GM12878 (cell line): ENCODE results near the gene LCLAT1. TPM values are rescaled to one million over a fixed set of nuclear protein-coding genes. Genes with fewer than 3 reads are reported as not detected.

ENCODE experiments used
- ATAC-seq: fragments of 200-7000 bp; cut with Tn5 transposase; 3 replicates; pipeline ENCODE4 v1.9.1; 2020; ENCODE audit warnings: mild to moderate bottlenecking, moderate library complexity
- BruUV-seq: library from RNA; stranded (reverse); fragments of 400-500 nt; replicated peaks from 2 replicates; lab custom pipeline; 2021; lab: Mats Ljungman, UMichigan
- CTCF ChIA-PET: fragments of 300-600 bp; sonication (Branson Sonifier 250); formaldehyde crosslinking; extraction: SDS; loops from one replicate; lab custom pipeline; 2021; ENCODE audit warnings: inconsistent platforms; lab: Yijun Ruan, JAX
- POLR2A ChIA-PET: fragments of 350-600 bp; formaldehyde crosslinking; extraction: SDS; loops from one replicate; lab custom pipeline; 2021; ENCODE audit warnings: inconsistent platforms; lab: Charles Lee
- RAD21 ChIA-PET: fragments of 300-600 bp; sonication (Branson Sonifier 250); formaldehyde crosslinking; loops from one replicate; lab custom pipeline; 2023; ENCODE audit warnings: antibody characterized with exemption; ENCODE audit not compliant: unreplicated experiment; lab: Charles Lee
- SMC1A ChIA-PET: fragments of 300-600 bp; sonication (Branson Sonifier 250); formaldehyde crosslinking; loops from one replicate; lab custom pipeline; 2023; ENCODE audit not compliant: unreplicated experiment, uncharacterized antibody; lab: Charles Lee
- DNase-seq: peaks from one replicate; pipeline ENCODE4 v3.0.0-alpha.2; 2011; ENCODE audit warnings: low read depth, low spot score
- FAIRE-seq: peaks from 3 replicates; lab custom pipeline; 2011; peaks lifted over from hg19 to GRCh38; lab: Jason Lieb, UNC
- H2AFZ ChIP-seq: 2 replicates; pipeline ENCODE4 v1.6.0; 2011; ENCODE audit warnings: low read depth, low read length, control low read depth; ENCODE audit not compliant: control insufficient read depth
- H3K27ac ChIP-seq: 2 replicates; pipeline ENCODE4 v1.5.1; 2011; ENCODE audit warnings: control low read depth; ENCODE audit not compliant: control insufficient read depth, insufficient read depth
- H3K27me3 ChIP-seq, 2 experiments: replicated peaks in 1 of 2; 2 replicates each; pipeline versions ENCODE4 v1.6.0 to v1.6.1; 2011; ENCODE audit warnings: low read length in 1 of 2; ENCODE audit not compliant: control insufficient read depth in 2 of 2, insufficient read depth in 2 of 2
- H3K36me3 ChIP-seq, 2 experiments: 2 replicates each; pipeline ENCODE4 v1.5.1; 2011; ENCODE audit warnings: low read length in 1 of 2; ENCODE audit not compliant: control insufficient read depth in 2 of 2, insufficient read depth in 2 of 2
- H3K4me1 ChIP-seq: 2 replicates; pipeline ENCODE4 v1.6.1; 2011; ENCODE audit warnings: mild to moderate bottlenecking, low read length, moderate library complexity, mixed read lengths; ENCODE audit not compliant: control insufficient read depth, insufficient read depth
- H3K4me2 ChIP-seq: 2 replicates; pipeline ENCODE4 v1.6.0; 2011; ENCODE audit warnings: control low read depth; ENCODE audit not compliant: control insufficient read depth, insufficient read depth
- H3K4me3 ChIP-seq: fragments of 200-600 bp; sonication (generic); 2 replicates; pipeline ENCODE4 v1.5.1; 2016
- H3K79me2 ChIP-seq: 2 replicates; pipeline ENCODE4 v1.6.0; 2011; ENCODE audit warnings: low read length; ENCODE audit not compliant: control insufficient read depth, insufficient read depth
- H3K9ac ChIP-seq: 2 replicates; pipeline ENCODE4 v1.8.0; 2011; ENCODE audit warnings: low read length, control low read depth, mixed read lengths; ENCODE audit not compliant: control insufficient read depth, insufficient read depth
- H3K9me3 ChIP-seq: replicated peaks from 3 replicates; pipeline ENCODE4 v1.5.1; 2011; ENCODE audit warnings: mild to moderate bottlenecking, low read length; ENCODE audit not compliant: control insufficient read depth, insufficient read depth
- H4K20me1 ChIP-seq: 2 replicates; pipeline ENCODE4 v1.6.0; 2011; ENCODE audit not compliant: control insufficient read depth, insufficient read depth
- BCL11A ChIP-seq: IDR thresholded peaks from 2 replicates; pipeline ENCODE4 v1.6.1; 2011; ENCODE audit warnings: low read depth, low read length
- BCL3 ChIP-seq: IDR thresholded peaks from 2 replicates; pipeline ENCODE4 v1.6.1; 2011; ENCODE audit warnings: borderline replicate concordance, low read depth, mild to moderate bottlenecking, moderate library complexity, low read length; ENCODE audit not compliant: insufficient read depth, poor library complexity, severe bottlenecking
- BRCA1 ChIP-seq: IDR thresholded peaks from 2 replicates; pipeline ENCODE4 v1.6.1; 2011; ENCODE audit warnings: low read depth, low read length, improper control_type of control experiment
- CEBPB ChIP-seq, 2 experiments: fragments of 150-350 bp in 1 of 2; IDR thresholded peaks; 2 replicates each; pipeline ENCODE4 v1.6.1; 2012 to 2014; ENCODE audit warnings: low read depth in 2 of 2, low read length in 2 of 2, borderline replicate concordance in 1 of 2, inconsistent platforms in 1 of 2
- EED ChIP-seq: sonication (generic); IDR thresholded peaks from 2 replicates; pipeline ENCODE4 v1.6.1; 2016; ENCODE audit warnings: antibody characterized with exemption, low read depth
- GATAD2B ChIP-seq: fragments of 450-650 bp; conservative IDR thresholded peaks from 2 replicates; pipeline ENCODE4 v1.6.1; 2017; ENCODE audit warnings: low read depth, mild to moderate bottlenecking, moderate library complexity
- HDAC6 ChIP-seq: fragments of 200-600 bp; sonication (generic); IDR thresholded peaks from one replicate; pipeline ENCODE4 v1.8.0; 2017; ENCODE audit warnings: antibody characterized with exemption; ENCODE audit not compliant: unreplicated experiment
- HDGF ChIP-seq: fragments of 450-650 bp; IDR thresholded peaks from 2 replicates; pipeline ENCODE4 v1.6.1; 2016; ENCODE audit warnings: antibody characterized with exemption
- NFYA ChIP-seq: IDR thresholded peaks from 2 replicates; pipeline ENCODE4 v1.6.1; 2011; ENCODE audit warnings: low read depth, mild to moderate bottlenecking, low read length, improper control_type of control experiment, borderline replicate concordance
- NFYB ChIP-seq: IDR thresholded peaks from 2 replicates; pipeline ENCODE4 v1.6.1; 2011; ENCODE audit warnings: low read depth, mild to moderate bottlenecking, low read length, improper control_type of control experiment, moderate library complexity; ENCODE audit not compliant: insufficient read depth
- PAX5 ChIP-seq: IDR thresholded peaks from 2 replicates; pipeline ENCODE4 v1.6.1; 2011; ENCODE audit warnings: low read depth, low read length, borderline replicate concordance
- PAX8 ChIP-seq: fragments of 450-650 bp; IDR thresholded peaks from 2 replicates; pipeline ENCODE4 v1.6.1; 2017; ENCODE audit warnings: mild to moderate bottlenecking, moderate library complexity
- RBBP5 ChIP-seq: fragments of 200-600 bp; sonication (generic); conservative IDR thresholded peaks from 2 replicates; pipeline ENCODE4 v1.6.1; 2016
- SREBF1 ChIP-seq: IDR thresholded peaks from 2 replicates; pipeline ENCODE4 v1.6.1; 2012; ENCODE audit warnings: mild to moderate bottlenecking, low read length
- SREBF2 ChIP-seq: IDR thresholded peaks from 2 replicates; pipeline ENCODE4 v1.6.1; 2012; ENCODE audit warnings: mild to moderate bottlenecking, low read length
- TBL1XR1 ChIP-seq: IDR thresholded peaks from 2 replicates; pipeline ENCODE4 v1.6.1; 2012; ENCODE audit warnings: low read depth, low read length, improper control_type of control experiment
- YBX1 ChIP-seq: fragments of 450-650 bp; IDR thresholded peaks from 2 replicates; pipeline ENCODE4 v1.6.1; 2016; ENCODE audit warnings: antibody characterized with exemption
- ZNF217 ChIP-seq: fragments of 450-650 bp; IDR thresholded peaks from 2 replicates; pipeline ENCODE4 v1.6.1; 2017; ENCODE audit warnings: antibody characterized with exemption, mild to moderate bottlenecking
- ZSCAN29 ChIP-seq: fragments of 450-650 bp; IDR thresholded peaks from 2 replicates; pipeline ENCODE4 v1.6.1; 2017; ENCODE audit warnings: mild to moderate bottlenecking, moderate library complexity
- WGBS: methylation state at CpG from one replicate; pipeline ENCODE4 v1.1.6; 2016; ENCODE audit warnings: low lambda C conversion rate; ENCODE audit not compliant: insufficient replicate concordance, insufficient coverage; ENCODE audit errors: missing lambda C conversion rate; 5-methylcytosine and 5-hydroxymethylcytosine counted together
- in situ Hi-C: fragments of 300-500 bp; cut with MboI; formaldehyde crosslinking; loops from 9 replicates; pipeline ENCODE4 v1.14.3; 2018; ENCODE audit warnings: mixed read lengths
- intact Hi-C: fragments of 100-400 bp; cut with micrococcal nuclease; formaldehyde crosslinking; loops from one replicate; pipeline ENCODE4 v1.14.2; 2022; ENCODE audit not compliant: unreplicated experiment
- polyA plus RNA-seq, 11 experiments: library from polyadenylated mRNA; depleted of rRNA in 4 of 11; unstranded in 6 of 11; stranded (reverse) in 5 of 11; fragments of >200 nt; fragmentation: Nextera tagmentation in 4 of 11; fragmentation: Illumina TruSeq in 1 of 11; extraction: Ambion mirVana in 4 of 11; extraction: Trizol in 1 of 11; gene quantifications; 1 replicate in 1 of 11; 2 replicates in 10 of 11; pipeline versions ENCODE4 v1.2.1 to v1.2.3, GENCODE V29; 2011 to 2016; ENCODE audit warnings: inconsistent platforms in 2 of 11, missing spikeins in 2 of 11, low read depth in 1 of 11
- total RNA-seq, 4 experiments: library from RNA; depleted of rRNA in 3 of 4; stranded (reverse); fragments of >200 nt in 3 of 4; fragmentation: Illumina TruSeq in 1 of 4; extraction: Trizol in 1 of 4; gene quantifications; 2 replicates each; pipeline versions ENCODE4 v1.2.1 to v1.2.3, GENCODE V29; 2013 to 2021
- TF ChIP-seq, protein P1 (sequence below): IDR thresholded peaks from 2 replicates; pipeline ENCODE4 v1.6.1; 2012; ENCODE audit warnings: low read length, inconsistent platforms

Gene LCLAT1
- total and polyA plus RNA-seq, 10 of the 15 experiments (the other 5 are each of a cell fraction or from before 2014, with no cell fraction given) = 8.1 to 33.0 (median 15.9) TPM

DNA sequence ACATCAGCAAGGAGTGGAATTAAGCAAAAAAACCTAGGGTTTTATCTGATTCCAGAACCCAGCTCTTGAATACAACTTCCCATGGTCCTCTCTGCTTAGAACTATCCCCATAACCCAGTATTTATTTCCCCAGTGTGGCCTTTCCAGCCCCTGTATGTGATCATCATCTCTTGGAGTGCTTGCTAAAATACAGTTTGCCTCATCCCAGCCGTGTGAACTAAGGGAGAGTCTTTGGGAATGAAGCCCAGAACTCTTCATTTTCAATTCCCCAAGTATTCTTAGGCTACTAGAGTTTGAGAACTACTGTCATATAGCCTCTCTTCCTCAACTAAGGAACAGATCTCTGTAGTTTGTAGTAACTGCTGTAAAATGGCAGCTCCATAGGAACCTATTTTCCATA, 173.1 kb downstream of the LCLAT1 start:
- H3K9ac ChIP-seq = no peak overlapping the region
- ATAC-seq (no peak), DNase-seq (no peak), FAIRE-seq (no peak)
- intact Hi-C loops (loop anchor here (10.0 kb wide), 1 partner anchor 115 kb away; no protein-coding TSS in a partner anchor), in situ Hi-C loops (no loop called here)
- ChIA-PET POLR2A (interaction anchor here (0.5 to 1.1 kb wide), 2 partner anchors 17 to 410 kb away, joined by 3 to 4 read pairs; no protein-coding TSS in a partner anchor), CTCF (interaction anchor here (1.6 kb wide), 1 partner anchor 455 kb away, joined by 4 read pairs; no protein-coding TSS in a partner anchor), SMC1A (interaction anchor here (0.9 to 2.5 kb wide), 2 partner anchors 9 to 12 kb away, joined by 3 to 12 read pairs; no protein-coding TSS in a partner anchor), RAD21 (interaction anchor here (0.5 to 0.9 kb wide), 2 partner anchors 9 to 81 kb away, joined by 3 read pairs; no protein-coding TSS in a partner anchor)
- H4K20me1 ChIP-seq = no peaks in the 10 kb centered on the region
- BruUV-seq = no TSS peak
- H3K79me2 ChIP-seq = no peaks in the 10 kb centered on the region
- no peak overlapping the region for H2AFZ ChIP-seq
- H3K9me3 ChIP-seq = no peaks in the 10 kb centered on the region
- 100% methylated on average over 1 of the region's 1 CpG for whole genome bisulfite sequencing
- no peaks in the 10 kb centered on the region for H3K4me1 ChIP-seq
- TF ChIP-seq ZSCAN29 (no peak), SREBF1 (no peak), GATAD2B (no peak), HDGF (no peak), RBBP5 (no peak), SREBF2 (no peak), PAX8 (no peak), BCL3 (no peak), YBX1 (no peak), ZNF217 (no peak), TBL1XR1 (no peak), BRCA1 (no peak), NFYA (no peak), EED (no peak), BCL11A (no peak), PAX5 (no peak), HDAC6 (no peak), CEBPB (IDR thresholded peaks at IDR 0.05; ENCODE audit: borderline replicate concordance in 1 of 2, low read depth in 2 of 2, low read length in 2 of 2) (no peak), NFYB (no peak)
- TF ChIP-seq, protein P1, sequence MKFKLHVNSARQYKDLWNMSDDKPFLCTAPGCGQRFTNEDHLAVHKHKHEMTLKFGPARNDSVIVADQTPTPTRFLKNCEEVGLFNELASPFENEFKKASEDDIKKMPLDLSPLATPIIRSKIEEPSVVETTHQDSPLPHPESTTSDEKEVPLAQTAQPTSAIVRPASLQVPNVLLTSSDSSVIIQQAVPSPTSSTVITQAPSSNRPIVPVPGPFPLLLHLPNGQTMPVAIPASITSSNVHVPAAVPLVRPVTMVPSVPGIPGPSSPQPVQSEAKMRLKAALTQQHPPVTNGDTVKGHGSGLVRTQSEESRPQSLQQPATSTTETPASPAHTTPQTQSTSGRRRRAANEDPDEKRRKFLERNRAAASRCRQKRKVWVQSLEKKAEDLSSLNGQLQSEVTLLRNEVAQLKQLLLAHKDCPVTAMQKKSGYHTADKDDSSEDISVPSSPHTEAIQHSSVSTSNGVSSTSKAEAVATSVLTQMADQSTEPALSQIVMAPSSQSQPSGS = no peak
- H3K36me3 ChIP-seq = no peaks in the 10 kb centered on the region; a peak in 1 of 4 replicates
- H3K4me3 ChIP-seq = no peak overlapping the region
- H3K27ac ChIP-seq = no peak overlapping the region
- no peak overlapping the region for H3K4me2 ChIP-seq
- no peaks in the 10 kb centered on the region for H3K27me3 ChIP-seq
